SK-N-SH treated with all-trans-retinoic acid at 6 μM for 48 hours (cell line): ENCODE data around the gene SLC2A4RG.

ENCODE experiments used
- ARNTL ChIP-seq: fragments of 450-650 bp; formaldehyde crosslinking; IDR thresholded peaks from 2 replicates; pipeline ENCODE4 v1.5.0; 2020; ENCODE audit warnings: low read depth, mild to moderate bottlenecking, moderate library complexity, borderline replicate concordance
- CSDC2 ChIP-seq: fragments of 250-450 bp; sonication (Bioruptor Pico); IDR thresholded peaks from 2 replicates; pipeline ENCODE4 v1.5.0; 2020; ENCODE audit warnings: mild to moderate bottlenecking, moderate library complexity
- ESRRG ChIP-seq: fragments of 250-450 bp; sonication (Bioruptor Pico); IDR thresholded peaks from 2 replicates; pipeline ENCODE4 v1.6.1; 2021; ENCODE audit warnings: mild to moderate bottlenecking
- ISL1 ChIP-seq: fragments of 250-450 bp; sonication (Bioruptor Pico); IDR thresholded peaks from 2 replicates; pipeline ENCODE4 v2.1.2; 2022; ENCODE audit warnings: mild to moderate bottlenecking, moderate library complexity
- OSR1 ChIP-seq: fragments of 250-450 bp; sonication (Bioruptor Pico); IDR thresholded peaks from 2 replicates; pipeline ENCODE4 v1.8.0; 2022; ENCODE audit warnings: moderate library complexity, mild to moderate bottlenecking, inconsistent platforms
- RARB ChIP-seq: fragments of 250-450 bp; sonication (Bioruptor Pico); IDR thresholded peaks from 2 replicates; pipeline ENCODE4 v1.8.0; 2021; ENCODE audit warnings: mild to moderate bottlenecking, moderate library complexity
- TCF4 ChIP-seq: fragments of 250-450 bp; sonication (Bioruptor Pico); IDR thresholded peaks from 2 replicates; pipeline ENCODE4 v1.8.0; 2021; ENCODE audit warnings: mild to moderate bottlenecking, moderate library complexity, borderline replicate concordance
- ZFP3 ChIP-seq: fragments of 250-450 bp; sonication (Bioruptor Pico); IDR thresholded peaks from 2 replicates; pipeline ENCODE4 v1.5.0; 2020; ENCODE audit warnings: mild to moderate bottlenecking, moderate library complexity
- ZFP30 ChIP-seq: fragments of 450-650 bp; formaldehyde crosslinking; IDR thresholded peaks from 2 replicates; pipeline ENCODE4 v1.5.0; 2022; ENCODE audit warnings: mild to moderate bottlenecking, moderate library complexity
- TF ChIP-seq, protein P1 (sequence below): fragments of 250-450 bp; sonication (Bioruptor Pico); IDR thresholded peaks from 2 replicates; pipeline ENCODE4 v1.8.0; 2021; ENCODE audit warnings: low read depth, mild to moderate bottlenecking, moderate library complexity, borderline replicate concordance
- TF ChIP-seq, protein P2 (sequence below): fragments of 250-450 bp; sonication (Bioruptor Pico); IDR thresholded peaks from 2 replicates; pipeline ENCODE4 v1.5.1; 2020; ENCODE audit warnings: low read depth, mild to moderate bottlenecking, moderate library complexity
- TF ChIP-seq, protein P3 (sequence below): fragments of 250-450 bp; sonication (Bioruptor Pico); IDR thresholded peaks from 2 replicates; pipeline ENCODE4 v1.8.0; 2020; ENCODE audit warnings: mild to moderate bottlenecking, moderate library complexity, borderline replicate concordance

DNA sequence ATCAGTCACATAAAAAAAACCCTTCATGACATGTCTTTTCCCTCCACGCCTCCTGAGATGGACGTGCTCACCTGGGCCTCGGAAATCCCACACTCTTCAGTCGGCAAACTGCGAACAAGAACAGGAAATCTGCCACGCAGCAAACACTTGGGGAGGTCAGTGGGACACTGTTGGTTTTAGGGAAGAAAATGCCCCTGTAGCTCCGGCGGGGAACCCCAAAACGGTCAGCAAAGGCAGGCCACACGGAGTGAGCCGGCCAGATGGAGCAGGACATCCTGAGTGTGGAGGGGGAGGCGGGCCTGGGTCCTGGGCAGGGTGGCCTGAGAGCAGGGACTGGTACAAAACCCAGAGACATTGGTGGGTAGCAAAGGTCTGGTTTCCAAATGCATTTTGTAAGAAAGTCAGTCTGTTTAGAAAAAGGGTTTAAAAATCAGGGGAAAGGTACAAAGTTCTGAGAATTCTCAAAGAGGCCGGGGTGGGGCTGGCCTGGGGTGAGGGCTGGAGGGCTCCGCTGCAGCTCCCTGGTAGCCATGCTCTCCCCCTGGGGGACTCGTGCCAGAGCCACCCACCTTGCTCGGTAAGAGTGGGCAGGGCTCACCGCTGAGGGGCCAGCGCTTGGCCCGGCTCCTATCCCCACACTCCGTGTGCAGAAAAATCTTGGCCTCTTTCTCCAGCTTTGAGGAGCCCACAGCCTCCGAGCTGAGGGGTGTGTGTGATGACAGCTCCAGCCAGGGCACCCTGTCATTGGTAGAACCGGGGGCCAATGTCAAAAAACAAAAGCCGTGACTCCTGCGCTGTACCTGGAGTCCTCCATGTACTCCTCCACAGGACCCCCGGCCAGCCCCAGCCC is 5.2 kb downstream of the SLC2A4RG start:
- no peak for TF ChIP-seq OSR1
- TF ChIP-seq, protein P1, sequence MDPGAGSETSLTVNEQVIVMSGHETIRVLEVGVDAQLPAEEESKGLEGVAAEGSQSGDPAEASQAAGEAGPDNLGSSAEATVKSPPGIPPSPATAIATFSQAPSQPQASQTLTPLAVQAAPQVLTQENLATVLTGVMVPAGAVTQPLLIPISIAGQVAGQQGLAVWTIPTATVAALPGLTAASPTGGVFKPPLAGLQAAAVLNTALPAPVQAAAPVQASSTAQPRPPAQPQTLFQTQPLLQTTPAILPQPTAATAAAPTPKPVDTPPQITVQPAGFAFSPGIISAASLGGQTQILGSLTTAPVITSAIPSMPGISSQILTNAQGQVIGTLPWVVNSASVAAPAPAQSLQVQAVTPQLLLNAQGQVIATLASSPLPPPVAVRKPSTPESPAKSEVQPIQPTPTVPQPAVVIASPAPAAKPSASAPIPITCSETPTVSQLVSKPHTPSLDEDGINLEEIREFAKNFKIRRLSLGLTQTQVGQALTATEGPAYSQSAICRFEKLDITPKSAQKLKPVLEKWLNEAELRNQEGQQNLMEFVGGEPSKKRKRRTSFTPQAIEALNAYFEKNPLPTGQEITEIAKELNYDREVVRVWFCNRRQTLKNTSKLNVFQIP (CRISPR knock-in tag) = no peak
- TF ChIP-seq CSDC2 = no peak
- TF ChIP-seq ZFP30 = no peak
- TF ChIP-seq ESRRG = no peak
- no peak for TF ChIP-seq ZFP3 (CRISPR knock-in tag)
- TF ChIP-seq, protein P2, sequence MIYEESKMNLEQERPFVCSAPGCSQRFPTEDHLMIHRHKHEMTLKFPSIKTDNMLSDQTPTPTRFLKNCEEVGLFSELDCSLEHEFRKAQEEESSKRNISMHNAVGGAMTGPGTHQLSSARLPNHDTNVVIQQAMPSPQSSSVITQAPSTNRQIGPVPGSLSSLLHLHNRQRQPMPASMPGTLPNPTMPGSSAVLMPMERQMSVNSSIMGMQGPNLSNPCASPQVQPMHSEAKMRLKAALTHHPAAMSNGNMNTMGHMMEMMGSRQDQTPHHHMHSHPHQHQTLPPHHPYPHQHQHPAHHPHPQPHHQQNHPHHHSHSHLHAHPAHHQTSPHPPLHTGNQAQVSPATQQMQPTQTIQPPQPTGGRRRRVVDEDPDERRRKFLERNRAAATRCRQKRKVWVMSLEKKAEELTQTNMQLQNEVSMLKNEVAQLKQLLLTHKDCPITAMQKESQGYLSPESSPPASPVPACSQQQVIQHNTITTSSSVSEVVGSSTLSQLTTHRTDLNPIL (CRISPR knock-in tag) = no peak
- TF ChIP-seq, protein P3, sequence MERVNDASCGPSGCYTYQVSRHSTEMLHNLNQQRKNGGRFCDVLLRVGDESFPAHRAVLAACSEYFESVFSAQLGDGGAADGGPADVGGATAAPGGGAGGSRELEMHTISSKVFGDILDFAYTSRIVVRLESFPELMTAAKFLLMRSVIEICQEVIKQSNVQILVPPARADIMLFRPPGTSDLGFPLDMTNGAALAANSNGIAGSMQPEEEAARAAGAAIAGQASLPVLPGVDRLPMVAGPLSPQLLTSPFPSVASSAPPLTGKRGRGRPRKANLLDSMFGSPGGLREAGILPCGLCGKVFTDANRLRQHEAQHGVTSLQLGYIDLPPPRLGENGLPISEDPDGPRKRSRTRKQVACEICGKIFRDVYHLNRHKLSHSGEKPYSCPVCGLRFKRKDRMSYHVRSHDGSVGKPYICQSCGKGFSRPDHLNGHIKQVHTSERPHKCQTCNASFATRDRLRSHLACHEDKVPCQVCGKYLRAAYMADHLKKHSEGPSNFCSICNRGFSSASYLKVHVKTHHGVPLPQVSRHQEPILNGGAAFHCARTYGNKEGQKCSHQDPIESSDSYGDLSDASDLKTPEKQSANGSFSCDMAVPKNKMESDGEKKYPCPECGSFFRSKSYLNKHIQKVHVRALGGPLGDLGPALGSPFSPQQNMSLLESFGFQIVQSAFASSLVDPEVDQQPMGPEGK (CRISPR knock-in tag) = no peak
- no peak for TF ChIP-seq RARB
- no peak for TF ChIP-seq ISL1
- TF ChIP-seq TCF4 (CRISPR knock-in tag) = no peak
- no peak for TF ChIP-seq ARNTL (CRISPR knock-in tag)
